Dedifferentiated amniotic fluid mesenchymal stem cell (primary cell): ENCODE results near the gene POFUT1.
"Not testable (repeated sequence)": the region's sequence is repeated elsewhere in the genome, so short reads cannot be mapped to it uniquely, and the experiment has no call there.

Source experiments
- DNase-seq: peaks from one replicate; pipeline ENCODE4 v3.0.0-alpha.2; 2016; ENCODE audit errors: extremely low spot score

POFUT1 gene

GRCh38 chr20:32189123-32189410 is 18.6 kb upstream of the POFUT1 start:
- no peak for DNase-seq

GRCh38 chr20:32189691-32190615 is 17.7 kb upstream of the POFUT1 start:
- DNase-seq, result no peak

GRCh38 chr20:32190616-32191415 is 16.9 kb upstream of the POFUT1 start:
- DNase-seq, result no peak

- no peak for DNase-seq
Observed at GRCh38 chr20:32191422-32191821, 16.3 kb upstream of the POFUT1 start.

- DNase-seq, result peak; percentile 23
Observed at GRCh38 chr20:32191873-32192272, 15.8 kb upstream of the POFUT1 start.

- no peak for DNase-seq
Observed at GRCh38 chr20:32192698-32193097, 15.0 kb upstream of the POFUT1 start.

GRCh38 chr20:32193336-32193735 is 14.3 kb upstream of the POFUT1 start:
- not testable (repeated sequence) for DNase-seq

GRCh38 chr20:32193996-32194395 is 13.7 kb upstream of the POFUT1 start:
- DNase-seq, result no peak

GRCh38 chr20:32195581-32195980 is 12.1 kb upstream of the POFUT1 start:
- no peak for DNase-seq

- not testable (repeated sequence) for DNase-seq
Observed at GRCh38 chr20:32196613-32197012, 11.1 kb upstream of the POFUT1 start.

- DNase-seq, result not testable (repeated sequence)
Observed at GRCh38 chr20:32197136-32197535, 10.5 kb upstream of the POFUT1 start.

- no peak for DNase-seq
Observed at GRCh38 chr20:32199006-32199405, 8.7 kb upstream of the POFUT1 start.

GRCh38 chr20:32201296-32201976 is 6.2 kb upstream of the POFUT1 start:
- DNase-seq, result no peak

GRCh38 chr20:32201977-32202363 is 5.7 kb upstream of the POFUT1 start:
- DNase-seq, result no peak

GRCh38 chr20:32203356-32204204 is 4.1 kb upstream of the POFUT1 start:
- DNase-seq, result no peak

GRCh38 chr20:32204205-32205109 is 3.2 kb upstream of the POFUT1 start:
- no peak for DNase-seq

GRCh38 chr20:32205110-32205842 is 2.4 kb upstream of the POFUT1 start:
- DNase-seq, result no peak

- DNase-seq, result no peak
Observed at GRCh38 chr20:32205843-32206759, 1.6 kb upstream of the POFUT1 start.
